Loucy (cell line): Measurements from ENCODE around the gene CIB2.

ENCODE experiments used
- H2AFZ ChIP-seq: fragments of 200-600 bp; sonication (generic); 2 replicates; pipeline ENCODE4 v1.6.0; 2016; ENCODE audit warnings: antibody characterized with exemption, mild to moderate bottlenecking, low read length, moderate library complexity
- H3F3A ChIP-seq: fragments of 200-600 bp; 2 replicates; pipeline ENCODE4 v1.6.0; 2016; ENCODE audit warnings: antibody characterized with exemption, low read depth, mild to moderate bottlenecking
- H3K27me3 ChIP-seq: fragments of 200-600 bp; sonication (generic); 2 replicates; pipeline ENCODE4 v1.6.1; 2014; ENCODE audit warnings: low read length, mild to moderate bottlenecking; ENCODE audit not compliant: insufficient read depth, poor library complexity, severe bottlenecking
- H3K36me3 ChIP-seq: fragments of 200-600 bp; sonication (generic); 2 replicates; pipeline ENCODE4 v1.6.1; 2016; ENCODE audit warnings: low read length; ENCODE audit not compliant: insufficient read depth
- H3K4me1 ChIP-seq: fragments of 200-600 bp; sonication (generic); 2 replicates; pipeline ENCODE4 v1.5.1; 2014; ENCODE audit warnings: low read length, mild to moderate bottlenecking; ENCODE audit not compliant: insufficient read depth, poor library complexity, severe bottlenecking
- H3K4me2 ChIP-seq: fragments of 200-600 bp; sonication (generic); 2 replicates; pipeline ENCODE4 v1.6.0; 2014; ENCODE audit warnings: antibody characterized with exemption, low read length, low read depth, mild to moderate bottlenecking; ENCODE audit not compliant: poor library complexity, severe bottlenecking
- H3K4me3 ChIP-seq: fragments of 200-600 bp; sonication (generic); 2 replicates; pipeline ENCODE4 v1.5.1; 2014; ENCODE audit warnings: low read length, mild to moderate bottlenecking, mixed read lengths; ENCODE audit not compliant: poor library complexity, severe bottlenecking
- H3K79me2 ChIP-seq: fragments of 200-600 bp; sonication (generic); 2 replicates; pipeline ENCODE4 v1.6.1; 2014; ENCODE audit warnings: low read length; ENCODE audit not compliant: insufficient read depth
- H3K9ac ChIP-seq: fragments of 200-600 bp; sonication (generic); 2 replicates; pipeline ENCODE4 v1.6.0; 2014; ENCODE audit warnings: mild to moderate bottlenecking, low read depth, low read length, moderate library complexity; ENCODE audit not compliant: poor library complexity, severe bottlenecking
- H3K9me2 ChIP-seq: fragments of 200-600 bp; sonication (generic); replicated peaks from 2 replicates; pipeline ENCODE4 v1.6.1; 2016; ENCODE audit warnings: low read depth, low read length, mixed read lengths
- H3K9me3 ChIP-seq: fragments of 200-600 bp; sonication (generic); 2 replicates; pipeline ENCODE4 v1.6.1; 2014; ENCODE audit warnings: mild to moderate bottlenecking, antibody characterized with exemption, low read length, low read depth; ENCODE audit not compliant: insufficient read depth
- H4K20me1 ChIP-seq: fragments of 200-600 bp; sonication (generic); 2 replicates; pipeline ENCODE4 v1.6.0; 2014; ENCODE audit warnings: antibody characterized with exemption, low read length, mild to moderate bottlenecking; ENCODE audit not compliant: insufficient read depth, poor library complexity, severe bottlenecking
- EZH2phosphoT487 ChIP-seq: fragments of 200-600 bp; IDR thresholded peaks from 2 replicates; pipeline ENCODE4 v1.6.1; 2018; ENCODE audit warnings: antibody characterized with exemption, mild to moderate bottlenecking, moderate library complexity, borderline replicate concordance
- TF ChIP-seq, protein P1 (sequence below): fragments of 200-600 bp; sonication (generic); conservative IDR thresholded peaks from 2 replicates; pipeline ENCODE4 v1.5.1; 2014; ENCODE audit warnings: mild to moderate bottlenecking, antibody characterized with exemption, low read length

The CIB2 gene

DNA sequence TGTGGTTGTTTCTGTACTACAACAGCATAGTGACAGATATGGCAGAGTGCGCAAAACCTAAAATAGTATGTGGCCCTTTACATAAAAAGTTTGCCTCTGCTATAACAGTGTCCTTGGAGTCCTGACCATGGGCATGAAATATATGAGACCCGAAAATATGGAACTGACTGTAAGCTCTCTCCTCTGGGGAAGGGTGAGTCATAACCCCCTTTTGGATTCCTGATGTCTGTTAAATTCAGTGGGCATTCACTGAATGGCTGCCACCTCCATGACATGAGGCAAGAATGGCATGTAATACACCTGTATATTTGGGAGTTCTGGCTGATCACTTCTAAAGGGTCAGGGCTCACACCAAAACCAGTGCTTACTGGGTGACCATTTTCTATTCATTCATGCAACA, 59.9 kb downstream of the CIB2 start:
- peak overlapping the region; percentile 100 for H3K4me3 ChIP-seq
- no peaks in the 10 kb centered on the region for H3K36me3 ChIP-seq
- peak overlapping the region; percentile 84 for H3K4me2 ChIP-seq
- H4K20me1 ChIP-seq = peaks cover 52% of the 10 kb centered on the region
- no peaks in the 10 kb centered on the region; the same call in 1 of the 2 replicates for H3F3A ChIP-seq
- H3K9me2 ChIP-seq = no peaks in the 10 kb centered on the region
- H3K27me3 ChIP-seq = no peaks in the 10 kb centered on the region
- peaks cover 100% of the 10 kb centered on the region for H3K79me2 ChIP-seq
- H3K4me1 ChIP-seq = peaks cover 82% of the 10 kb centered on the region
- TF ChIP-seq, protein P1, sequence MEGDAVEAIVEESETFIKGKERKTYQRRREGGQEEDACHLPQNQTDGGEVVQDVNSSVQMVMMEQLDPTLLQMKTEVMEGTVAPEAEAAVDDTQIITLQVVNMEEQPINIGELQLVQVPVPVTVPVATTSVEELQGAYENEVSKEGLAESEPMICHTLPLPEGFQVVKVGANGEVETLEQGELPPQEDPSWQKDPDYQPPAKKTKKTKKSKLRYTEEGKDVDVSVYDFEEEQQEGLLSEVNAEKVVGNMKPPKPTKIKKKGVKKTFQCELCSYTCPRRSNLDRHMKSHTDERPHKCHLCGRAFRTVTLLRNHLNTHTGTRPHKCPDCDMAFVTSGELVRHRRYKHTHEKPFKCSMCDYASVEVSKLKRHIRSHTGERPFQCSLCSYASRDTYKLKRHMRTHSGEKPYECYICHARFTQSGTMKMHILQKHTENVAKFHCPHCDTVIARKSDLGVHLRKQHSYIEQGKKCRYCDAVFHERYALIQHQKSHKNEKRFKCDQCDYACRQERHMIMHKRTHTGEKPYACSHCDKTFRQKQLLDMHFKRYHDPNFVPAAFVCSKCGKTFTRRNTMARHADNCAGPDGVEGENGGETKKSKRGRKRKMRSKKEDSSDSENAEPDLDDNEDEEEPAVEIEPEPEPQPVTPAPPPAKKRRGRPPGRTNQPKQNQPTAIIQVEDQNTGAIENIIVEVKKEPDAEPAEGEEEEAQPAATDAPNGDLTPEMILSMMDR = no peak
- TF ChIP-seq EZH2phosphoT487 = no peak
- no peaks in the 10 kb centered on the region for H3K9me3 ChIP-seq
- H2AFZ ChIP-seq = no peak overlapping the region
- H3K9ac ChIP-seq = peak overlapping the region; percentile 65

DNA sequence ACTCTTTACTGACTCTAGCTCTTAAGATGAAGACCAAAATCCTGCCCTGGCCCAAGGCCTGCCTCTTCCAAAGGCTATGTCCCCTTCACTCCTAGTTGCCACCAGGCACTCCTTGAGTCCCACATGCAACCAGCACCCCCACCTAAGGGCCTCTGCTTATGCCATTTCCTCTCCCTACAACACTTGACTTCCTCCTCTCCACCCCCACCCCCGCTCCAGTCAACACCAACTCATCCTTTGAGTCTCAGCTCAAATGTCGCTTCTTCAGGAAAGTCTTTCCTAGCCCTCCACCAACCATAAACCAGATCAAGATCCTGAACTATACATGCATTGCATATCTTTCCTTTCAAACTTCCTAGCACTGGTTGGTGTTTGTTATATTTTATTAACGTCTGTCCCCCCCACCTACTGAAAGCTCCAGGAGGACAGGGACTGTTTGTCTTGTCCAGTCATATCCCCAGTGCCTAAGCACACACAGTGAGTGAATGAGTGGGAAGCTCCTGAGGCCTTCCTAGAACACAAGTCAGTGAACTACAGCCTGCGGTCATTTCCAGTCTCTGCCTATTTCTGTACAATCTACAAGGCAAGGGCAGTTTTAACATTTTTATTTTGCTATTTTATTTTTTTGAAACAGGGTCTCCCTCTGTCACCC, 61.1 kb downstream of the CIB2 start:
- peaks cover 90% of the 10 kb centered on the region for H3K4me1 ChIP-seq
- peaks cover 4% of the 10 kb centered on the region; the same call in 1 of the 2 replicates for H3K36me3 ChIP-seq
- peaks cover 52% of the 10 kb centered on the region for H4K20me1 ChIP-seq
- TF ChIP-seq EZH2phosphoT487 = no peak
- H3K4me2 ChIP-seq = peak overlapping the region; percentile 99
- no peaks in the 10 kb centered on the region; the same call in 1 of the 2 replicates for H3F3A ChIP-seq
- peaks cover 100% of the 10 kb centered on the region for H3K79me2 ChIP-seq
- peak overlapping the region; percentile 84 for H3K9ac ChIP-seq
- H2AFZ ChIP-seq = no peak overlapping the region
- no peaks in the 10 kb centered on the region for H3K27me3 ChIP-seq
- no peaks in the 10 kb centered on the region for H3K9me2 ChIP-seq
- H3K4me3 ChIP-seq = peak overlapping the region; percentile 76
- no peaks in the 10 kb centered on the region for H3K9me3 ChIP-seq

DNA sequence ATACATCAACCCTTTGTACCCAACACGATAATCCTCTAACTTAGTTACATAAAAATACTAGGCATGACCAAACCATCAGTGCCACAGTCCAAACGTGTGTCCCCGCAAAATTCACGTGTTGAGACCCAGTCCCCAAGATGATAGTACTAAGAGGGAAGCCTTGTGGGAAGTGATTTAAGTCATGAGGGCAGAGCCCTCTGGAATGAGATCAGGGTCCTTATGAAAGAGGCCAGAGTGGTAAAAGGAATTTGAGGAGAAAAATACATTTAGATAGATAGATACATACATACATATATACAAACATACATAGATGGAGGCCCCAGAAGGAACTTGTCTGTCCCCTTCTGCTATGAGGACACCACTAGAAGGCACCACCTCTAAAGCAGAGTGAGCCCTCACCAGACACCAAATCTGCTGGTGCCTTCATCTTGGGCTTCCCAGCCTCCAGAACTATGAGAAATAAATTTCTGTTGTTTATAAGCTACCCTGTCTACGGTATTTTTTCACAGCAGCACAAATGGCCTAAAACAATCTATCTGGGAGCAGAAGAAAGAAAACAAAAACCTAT, 61.7 kb downstream of the CIB2 start:
- Histone ChIP-seq H4K20me1 (peaks cover 53% of the 10 kb centered on the region), H3K9me2 (no peaks in the 10 kb centered on the region), H3K4me1 (peaks cover 92% of the 10 kb centered on the region), H3K4me3 (peak overlapping the region; percentile 76), H3K4me2 (peak overlapping the region; percentile 99), H3K9me3 (no peaks in the 10 kb centered on the region), H3K36me3 (peaks cover 4% of the 10 kb centered on the region; the same call in 1 of the 2 replicates), H2AFZ (no peak overlapping the region), H3F3A (no peaks in the 10 kb centered on the region; the same call in 1 of the 2 replicates), H3K9ac (peak overlapping the region; percentile 84), H3K79me2 (peaks cover 100% of the 10 kb centered on the region), H3K27me3 (no peaks in the 10 kb centered on the region)
- TF ChIP-seq, protein P1 = peak; percentile 45
- TF ChIP-seq EZH2phosphoT487 = no peak
